WTC11 (cell line): Measurements from ENCODE around the gene DYRK1A. TPM values are rescaled to one million over a fixed set of nuclear protein-coding genes. Genes with fewer than 3 reads are reported as not detected.

Experiments
- ATAC-seq: fragments of 200-7000 bp; cut with Tn5 transposase; 2 replicates; pipeline ENCODE4 v1.10.0; 2021; ENCODE audit warnings: mild to moderate bottlenecking, moderate library complexity
- CTCF ChIA-PET: fragments of 300-600 bp; sonication (Branson Sonifier 250); formaldehyde crosslinking; loops from one replicate; lab custom pipeline; 2021; ENCODE audit warnings: antibody characterized with exemption; lab: Charles Lee
- POLR2A ChIA-PET: fragments of 350-600 bp; sonication (Branson Sonifier 250); formaldehyde crosslinking; loops from one replicate; lab custom pipeline; 2021; ENCODE audit warnings: antibody characterized with exemption; lab: Charles Lee
- DNase-seq: peaks from one replicate; pipeline ENCODE4 v3.0.0; 2021; ENCODE audit warnings: low spot score
- H3K27ac Mint-ChIP-seq: 2 replicates; pipeline ENCODE4 v1.8.0; 2021; ENCODE audit warnings: mixed read lengths
- H3K27me3 Mint-ChIP-seq: 2 replicates; pipeline ENCODE4 v1.8.0; 2021; ENCODE audit warnings: low read depth, mild to moderate bottlenecking, moderate library complexity, mixed read lengths
- H3K36me3 Mint-ChIP-seq: 2 replicates; pipeline ENCODE4 v1.8.0; 2021; ENCODE audit warnings: mixed read lengths
- H3K4me1 Mint-ChIP-seq: 2 replicates; pipeline ENCODE4 v1.8.0; 2022; ENCODE audit warnings: mixed read lengths
- H3K4me3 Mint-ChIP-seq: 2 replicates; pipeline ENCODE4 v1.8.0; 2021; ENCODE audit warnings: mild to moderate bottlenecking, moderate library complexity, mixed read lengths
- H3K9me3 Mint-ChIP-seq: 2 replicates; pipeline ENCODE4 v1.8.0; 2021; ENCODE audit warnings: mixed read lengths
- ATF1 ChIP-seq: sonication (generic); formaldehyde crosslinking; IDR thresholded peaks from 2 replicates; pipeline ENCODE4 v1.8.1; 2023; ENCODE audit warnings: mild to moderate bottlenecking, moderate library complexity, missing genetic modification reagents
- CBFB ChIP-seq: sonication (generic); formaldehyde crosslinking; IDR thresholded peaks from 2 replicates; pipeline ENCODE4 v1.8.1; 2022; ENCODE audit warnings: mild to moderate bottlenecking, low read depth, missing genetic modification reagents
- CREM ChIP-seq: sonication (generic); formaldehyde crosslinking; IDR thresholded peaks from 2 replicates; pipeline ENCODE4 v1.8.1; 2022; ENCODE audit warnings: mild to moderate bottlenecking, missing genetic modification reagents, moderate library complexity
- ETV6 ChIP-seq: sonication (generic); formaldehyde crosslinking; IDR thresholded peaks from 2 replicates; pipeline ENCODE4 v1.8.1; 2022; ENCODE audit warnings: mild to moderate bottlenecking, missing genetic modification reagents
- GABPB1 ChIP-seq: sonication (generic); formaldehyde crosslinking; IDR thresholded peaks from 2 replicates; pipeline ENCODE4 v1.8.1; 2023; ENCODE audit warnings: mild to moderate bottlenecking, missing genetic modification reagents
- JAZF1 ChIP-seq: fragments of 250-450 bp; sonication (Bioruptor Pico); IDR thresholded peaks from 2 replicates; pipeline ENCODE4 v1.9.0; 2021; ENCODE audit warnings: moderate library complexity, mild to moderate bottlenecking, inconsistent platforms
- ZBTB21 ChIP-seq: sonication (generic); formaldehyde crosslinking; IDR thresholded peaks from 2 replicates; pipeline ENCODE4 v1.8.1; 2023; ENCODE audit warnings: mild to moderate bottlenecking, missing genetic modification reagents, borderline replicate concordance
- ZNF317 ChIP-seq: sonication (generic); formaldehyde crosslinking; IDR thresholded peaks from 2 replicates; pipeline ENCODE4 v1.8.1; 2023; ENCODE audit warnings: low read depth, mild to moderate bottlenecking, moderate library complexity, missing genetic modification reagents, borderline replicate concordance
- ZNF423 ChIP-seq: fragments of 250-450 bp; sonication (Bioruptor Pico); IDR thresholded peaks from 2 replicates; pipeline ENCODE4 v2.1.2; 2022; ENCODE audit warnings: mild to moderate bottlenecking, moderate library complexity
- total RNA-seq: library from RNA; stranded (reverse); gene quantifications from 3 replicates; pipeline ENCODE4 v1.2.3, GENCODE V29; 2021
- TF ChIP-seq, protein P1 (sequence below): sonication (generic); formaldehyde crosslinking; IDR thresholded peaks from 2 replicates; pipeline ENCODE4 v1.8.0; 2023; ENCODE audit warnings: mild to moderate bottlenecking, missing genetic modification reagents
- TF ChIP-seq, protein P2 (sequence below): fragments of 250-450 bp; sonication (Bioruptor Pico); IDR thresholded peaks from 2 replicates; pipeline ENCODE4 v1.9.0; 2021; ENCODE audit warnings: mild to moderate bottlenecking, borderline replicate concordance
- TF ChIP-seq, protein P3 (sequence below): sonication (generic); formaldehyde crosslinking; IDR thresholded peaks from 2 replicates; pipeline ENCODE4 v1.8.1; 2022; ENCODE audit warnings: mild to moderate bottlenecking, missing genetic modification reagents, moderate library complexity, borderline replicate concordance

Gene DYRK1A
- total RNA-seq, 1 experiment from 2014 or later = 56.5 TPM

DNA sequence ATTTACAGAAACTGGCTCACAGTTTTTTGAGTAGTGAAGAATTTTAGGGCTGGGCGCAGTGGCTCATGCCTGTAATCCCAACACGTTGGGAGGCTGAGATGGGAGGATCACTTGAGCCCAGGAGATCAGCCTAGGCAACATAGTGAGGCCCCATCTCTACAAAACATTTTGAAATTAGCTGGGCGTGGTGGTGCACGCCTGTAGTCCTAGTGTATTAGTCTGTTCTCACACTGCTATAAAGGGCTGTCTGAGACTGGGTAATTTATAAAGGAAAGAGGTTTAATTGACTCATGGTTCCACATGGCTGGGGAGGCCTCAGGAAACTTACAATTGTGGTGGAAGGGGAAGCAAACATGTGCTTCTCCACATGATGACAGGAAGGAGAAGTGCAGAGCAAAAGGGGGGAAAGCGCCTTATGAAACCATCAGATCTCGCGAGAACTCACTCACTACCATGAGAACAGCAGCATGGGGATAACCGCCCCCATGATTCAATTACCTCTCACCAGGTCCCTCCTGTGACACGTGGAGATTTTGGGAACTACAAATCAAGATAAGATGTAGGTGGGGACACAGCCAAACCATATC lies 24.4 kb upstream of the DYRK1A start (continued):
- TF ChIP-seq JAZF1 (CRISPR knock-in tag) (no peak), ATF1 (CRISPR knock-in tag) (no peak), ZBTB21 (CRISPR knock-in tag) (no peak), GABPB1 (CRISPR knock-in tag) (no peak), CBFB (no peak)
- TF ChIP-seq, protein P1, sequence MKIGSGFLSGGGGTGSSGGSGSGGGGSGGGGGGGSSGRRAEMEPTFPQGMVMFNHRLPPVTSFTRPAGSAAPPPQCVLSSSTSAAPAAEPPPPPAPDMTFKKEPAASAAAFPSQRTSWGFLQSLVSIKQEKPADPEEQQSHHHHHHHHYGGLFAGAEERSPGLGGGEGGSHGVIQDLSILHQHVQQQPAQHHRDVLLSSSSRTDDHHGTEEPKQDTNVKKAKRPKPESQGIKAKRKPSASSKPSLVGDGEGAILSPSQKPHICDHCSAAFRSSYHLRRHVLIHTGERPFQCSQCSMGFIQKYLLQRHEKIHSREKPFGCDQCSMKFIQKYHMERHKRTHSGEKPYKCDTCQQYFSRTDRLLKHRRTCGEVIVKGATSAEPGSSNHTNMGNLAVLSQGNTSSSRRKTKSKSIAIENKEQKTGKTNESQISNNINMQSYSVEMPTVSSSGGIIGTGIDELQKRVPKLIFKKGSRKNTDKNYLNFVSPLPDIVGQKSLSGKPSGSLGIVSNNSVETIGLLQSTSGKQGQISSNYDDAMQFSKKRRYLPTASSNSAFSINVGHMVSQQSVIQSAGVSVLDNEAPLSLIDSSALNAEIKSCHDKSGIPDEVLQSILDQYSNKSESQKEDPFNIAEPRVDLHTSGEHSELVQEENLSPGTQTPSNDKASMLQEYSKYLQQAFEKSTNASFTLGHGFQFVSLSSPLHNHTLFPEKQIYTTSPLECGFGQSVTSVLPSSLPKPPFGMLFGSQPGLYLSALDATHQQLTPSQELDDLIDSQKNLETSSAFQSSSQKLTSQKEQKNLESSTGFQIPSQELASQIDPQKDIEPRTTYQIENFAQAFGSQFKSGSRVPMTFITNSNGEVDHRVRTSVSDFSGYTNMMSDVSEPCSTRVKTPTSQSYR (CRISPR knock-in tag) = no peak
- TF ChIP-seq, protein P2, sequence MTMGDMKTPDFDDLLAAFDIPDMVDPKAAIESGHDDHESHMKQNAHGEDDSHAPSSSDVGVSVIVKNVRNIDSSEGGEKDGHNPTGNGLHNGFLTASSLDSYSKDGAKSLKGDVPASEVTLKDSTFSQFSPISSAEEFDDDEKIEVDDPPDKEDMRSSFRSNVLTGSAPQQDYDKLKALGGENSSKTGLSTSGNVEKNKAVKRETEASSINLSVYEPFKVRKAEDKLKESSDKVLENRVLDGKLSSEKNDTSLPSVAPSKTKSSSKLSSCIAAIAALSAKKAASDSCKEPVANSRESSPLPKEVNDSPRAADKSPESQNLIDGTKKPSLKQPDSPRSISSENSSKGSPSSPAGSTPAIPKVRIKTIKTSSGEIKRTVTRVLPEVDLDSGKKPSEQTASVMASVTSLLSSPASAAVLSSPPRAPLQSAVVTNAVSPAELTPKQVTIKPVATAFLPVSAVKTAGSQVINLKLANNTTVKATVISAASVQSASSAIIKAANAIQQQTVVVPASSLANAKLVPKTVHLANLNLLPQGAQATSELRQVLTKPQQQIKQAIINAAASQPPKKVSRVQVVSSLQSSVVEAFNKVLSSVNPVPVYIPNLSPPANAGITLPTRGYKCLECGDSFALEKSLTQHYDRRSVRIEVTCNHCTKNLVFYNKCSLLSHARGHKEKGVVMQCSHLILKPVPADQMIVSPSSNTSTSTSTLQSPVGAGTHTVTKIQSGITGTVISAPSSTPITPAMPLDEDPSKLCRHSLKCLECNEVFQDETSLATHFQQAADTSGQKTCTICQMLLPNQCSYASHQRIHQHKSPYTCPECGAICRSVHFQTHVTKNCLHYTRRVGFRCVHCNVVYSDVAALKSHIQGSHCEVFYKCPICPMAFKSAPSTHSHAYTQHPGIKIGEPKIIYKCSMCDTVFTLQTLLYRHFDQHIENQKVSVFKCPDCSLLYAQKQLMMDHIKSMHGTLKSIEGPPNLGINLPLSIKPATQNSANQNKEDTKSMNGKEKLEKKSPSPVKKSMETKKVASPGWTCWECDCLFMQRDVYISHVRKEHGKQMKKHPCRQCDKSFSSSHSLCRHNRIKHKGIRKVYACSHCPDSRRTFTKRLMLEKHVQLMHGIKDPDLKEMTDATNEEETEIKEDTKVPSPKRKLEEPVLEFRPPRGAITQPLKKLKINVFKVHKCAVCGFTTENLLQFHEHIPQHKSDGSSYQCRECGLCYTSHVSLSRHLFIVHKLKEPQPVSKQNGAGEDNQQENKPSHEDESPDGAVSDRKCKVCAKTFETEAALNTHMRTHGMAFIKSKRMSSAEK (CRISPR knock-in tag) = no peak

DNA sequence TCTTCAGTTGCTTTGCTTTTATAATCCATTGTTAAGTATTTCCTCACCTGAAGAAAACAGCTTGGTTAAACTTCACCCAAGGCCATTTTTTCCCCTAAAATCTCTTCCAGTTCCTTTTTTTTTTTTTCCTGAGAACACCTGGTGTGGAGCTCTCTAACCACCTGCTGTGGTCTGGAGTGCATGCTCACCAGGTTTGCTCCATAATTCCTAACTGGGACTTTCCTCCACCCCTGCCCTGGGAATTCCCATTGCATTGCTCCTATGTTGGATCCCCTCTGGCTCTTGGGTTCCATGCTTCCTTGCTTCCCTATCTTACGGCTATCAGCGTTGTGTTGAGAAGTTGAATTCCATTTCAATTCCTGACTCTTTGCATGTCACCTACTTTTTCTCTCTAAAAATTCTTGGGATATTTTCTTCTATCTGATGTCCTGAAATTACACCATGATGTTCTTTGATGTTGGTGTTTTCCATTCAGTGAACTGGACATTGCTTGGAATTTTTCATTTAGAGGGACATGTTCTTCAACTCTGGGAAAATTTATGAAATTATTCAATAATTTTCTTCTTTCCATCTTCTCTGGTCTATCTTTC lies 19.6 kb upstream of the DYRK1A start:
- POLR2A ChIA-PET = no interaction called here
- DNase-seq = no peak
- Mint-ChIP-seq H3K4me3 (no peak overlapping the region), H3K36me3 (peaks cover 32% of the 10 kb centered on the region), H3K4me1 (no peaks in the 10 kb centered on the region), H3K9me3 (peaks cover 61% of the 10 kb centered on the region), H3K27ac (peak overlapping the region; percentile 10; the same call in 1 of the 2 replicates), H3K27me3 (no peaks in the 10 kb centered on the region; the same call in 1 of the 2 replicates)
- CTCF ChIA-PET = no interaction called here
- ATAC-seq = no peak
- TF ChIP-seq ZNF423 (CRISPR knock-in tag) (peak; percentile 46; the same call in 1 of the 2 replicates), CREM (CRISPR knock-in tag) (no peak)

DNA sequence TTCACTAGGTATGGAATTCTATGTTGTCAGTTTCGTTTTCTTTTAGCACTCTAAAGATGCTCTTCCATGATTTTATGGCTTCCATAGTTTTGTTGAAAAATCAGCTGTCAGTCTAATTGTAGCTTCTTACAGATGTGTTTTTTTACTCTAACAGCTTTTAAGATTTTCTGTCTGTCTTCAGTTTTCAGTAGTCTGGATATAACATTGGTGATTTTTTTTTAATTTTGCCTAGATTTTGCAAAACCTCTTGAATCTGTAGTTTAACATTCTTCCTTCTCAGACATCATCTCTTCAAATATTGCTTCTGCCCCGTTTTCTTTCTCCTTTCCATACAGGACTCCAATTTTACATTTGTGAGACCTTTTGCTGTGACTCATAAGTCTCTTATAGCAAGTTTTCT lies 17.9 kb upstream of the DYRK1A start:
- Mint-ChIP-seq H3K4me3 (no peak overlapping the region), H3K36me3 (peaks cover 32% of the 10 kb centered on the region), H3K27ac (no peak overlapping the region), H3K9me3 (peaks cover 54% of the 10 kb centered on the region), H3K4me1 (no peaks in the 10 kb centered on the region), H3K27me3 (no peaks in the 10 kb centered on the region; the same call in 1 of the 2 replicates)
- POLR2A ChIA-PET = no interaction called here
- CTCF ChIA-PET = no interaction called here
- TF ChIP-seq, protein P3, sequence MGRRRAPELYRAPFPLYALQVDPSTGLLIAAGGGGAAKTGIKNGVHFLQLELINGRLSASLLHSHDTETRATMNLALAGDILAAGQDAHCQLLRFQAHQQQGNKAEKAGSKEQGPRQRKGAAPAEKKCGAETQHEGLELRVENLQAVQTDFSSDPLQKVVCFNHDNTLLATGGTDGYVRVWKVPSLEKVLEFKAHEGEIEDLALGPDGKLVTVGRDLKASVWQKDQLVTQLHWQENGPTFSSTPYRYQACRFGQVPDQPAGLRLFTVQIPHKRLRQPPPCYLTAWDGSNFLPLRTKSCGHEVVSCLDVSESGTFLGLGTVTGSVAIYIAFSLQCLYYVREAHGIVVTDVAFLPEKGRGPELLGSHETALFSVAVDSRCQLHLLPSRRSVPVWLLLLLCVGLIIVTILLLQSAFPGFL (CRISPR knock-in tag) = no peak
- no peak for TF ChIP-seq ETV6 (CRISPR knock-in tag)
- TF ChIP-seq ZNF317 (CRISPR knock-in tag) = peak; percentile 98
- ATAC-seq (no peak), DNase-seq (no peak)
